KMS-11 (cell line): ENCODE results near the gene SORD.
"Not testable (repeated sequence)": the region's sequence is repeated elsewhere in the genome, so short reads cannot be mapped to it uniquely, and the experiment has no call there.

Experiments used
- H2AFZ ChIP-seq: fragments of 200-600 bp; sonication (generic); 2 replicates; pipeline ENCODE4 v1.6.1; 2016; ENCODE audit warnings: antibody characterized with exemption, mixed run types, low read depth
- H3K27ac ChIP-seq: fragments of 200-600 bp; sonication (generic); 2 replicates; pipeline ENCODE4 v1.6.1; 2016; ENCODE audit warnings: mild to moderate bottlenecking, mixed run types
- H3K27me3 ChIP-seq: fragments of 200-600 bp; sonication (generic); 2 replicates; pipeline ENCODE4 v1.6.1; 2017; ENCODE audit warnings: mild to moderate bottlenecking, low read depth, mixed run types, moderate library complexity; ENCODE audit not compliant: insufficient read depth
- H3K36me3 ChIP-seq: fragments of 200-600 bp; sonication (generic); 2 replicates; pipeline ENCODE4 v1.6.1; 2017; ENCODE audit warnings: mild to moderate bottlenecking, mixed run types; ENCODE audit not compliant: insufficient read depth
- H3K4me1 ChIP-seq: fragments of 200-600 bp; sonication (generic); 2 replicates; pipeline ENCODE4 v1.6.1; 2016; ENCODE audit warnings: mild to moderate bottlenecking, low read depth, mixed run types; ENCODE audit not compliant: poor library complexity, severe bottlenecking
- H3K4me2 ChIP-seq: fragments of 200-600 bp; sonication (generic); 2 replicates; pipeline ENCODE4 v1.7.0; 2016; ENCODE audit warnings: mild to moderate bottlenecking, mixed run types
- H3K4me3 ChIP-seq: fragments of 200-600 bp; sonication (generic); IDR thresholded peaks from 2 replicates; pipeline ENCODE4 v1.6.1; 2017; ENCODE audit warnings: low read depth, low read length, mixed read lengths; ENCODE audit not compliant: insufficient read depth
- H3K79me2 ChIP-seq: fragments of 200-600 bp; sonication (generic); 2 replicates; pipeline ENCODE4 v1.6.1; 2016; ENCODE audit warnings: low read depth, mixed run types; ENCODE audit not compliant: insufficient read depth
- H3K9ac ChIP-seq: fragments of 200-600 bp; sonication (generic); 2 replicates; pipeline ENCODE4 v1.6.1; 2016; ENCODE audit warnings: mild to moderate bottlenecking, mixed run types
- H4K20me1 ChIP-seq: fragments of 200-600 bp; sonication (generic); 2 replicates; pipeline ENCODE4 v1.6.1; 2016; ENCODE audit warnings: mild to moderate bottlenecking, mixed run types; ENCODE audit not compliant: insufficient read depth
- TF ChIP-seq, protein P1 (sequence below): fragments of 200-600 bp; sonication (generic); conservative IDR thresholded peaks from 2 replicates; pipeline ENCODE4 v1.6.1; 2017; ENCODE audit warnings: low read depth, mild to moderate bottlenecking, antibody characterized with exemption, low read length, moderate library complexity, mixed read lengths

SORD gene

DNA sequence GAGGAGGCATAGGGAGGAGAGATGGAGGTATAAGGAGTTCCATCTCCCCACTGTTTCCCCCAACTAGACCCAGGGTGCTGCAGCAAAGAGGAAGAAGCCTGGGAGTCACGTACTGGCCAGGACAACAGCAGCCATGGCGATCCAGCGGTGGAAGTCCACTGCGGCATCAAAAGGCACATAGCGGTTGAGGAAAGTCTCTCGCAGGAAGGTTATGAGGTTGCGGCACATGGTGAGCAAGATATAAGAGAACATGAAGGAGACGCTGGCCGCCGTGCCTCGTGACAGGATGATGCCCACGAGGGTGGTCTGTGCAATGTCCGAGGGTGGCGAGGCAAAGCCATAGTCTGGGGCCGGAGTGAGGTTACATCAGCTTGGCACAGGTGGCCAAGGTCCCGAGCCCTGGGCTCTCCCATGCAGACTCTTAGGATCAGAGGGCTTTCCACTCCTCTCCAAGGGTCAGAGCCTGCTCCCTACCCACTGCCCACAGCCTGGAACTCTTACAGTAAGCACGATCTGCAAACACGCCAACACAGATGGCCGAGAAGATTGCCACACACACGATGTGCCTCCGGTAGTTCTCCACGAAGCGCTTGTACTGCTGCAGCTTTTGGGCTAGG lies 76.7 kb downstream of the SORD start:
- Histone ChIP-seq H3K4me2 (no peak overlapping the region), H4K20me1 (no peaks in the 10 kb centered on the region), H3K27me3 (no peaks in the 10 kb centered on the region), H3K36me3 (no peaks in the 10 kb centered on the region), H3K79me2 (no peaks in the 10 kb centered on the region), H3K9ac (no peak overlapping the region), H2AFZ (no peak overlapping the region), H3K4me1 (no peaks in the 10 kb centered on the region), H3K27ac (no peak overlapping the region), H3K4me3 (no peak overlapping the region)
- TF ChIP-seq, protein P1, sequence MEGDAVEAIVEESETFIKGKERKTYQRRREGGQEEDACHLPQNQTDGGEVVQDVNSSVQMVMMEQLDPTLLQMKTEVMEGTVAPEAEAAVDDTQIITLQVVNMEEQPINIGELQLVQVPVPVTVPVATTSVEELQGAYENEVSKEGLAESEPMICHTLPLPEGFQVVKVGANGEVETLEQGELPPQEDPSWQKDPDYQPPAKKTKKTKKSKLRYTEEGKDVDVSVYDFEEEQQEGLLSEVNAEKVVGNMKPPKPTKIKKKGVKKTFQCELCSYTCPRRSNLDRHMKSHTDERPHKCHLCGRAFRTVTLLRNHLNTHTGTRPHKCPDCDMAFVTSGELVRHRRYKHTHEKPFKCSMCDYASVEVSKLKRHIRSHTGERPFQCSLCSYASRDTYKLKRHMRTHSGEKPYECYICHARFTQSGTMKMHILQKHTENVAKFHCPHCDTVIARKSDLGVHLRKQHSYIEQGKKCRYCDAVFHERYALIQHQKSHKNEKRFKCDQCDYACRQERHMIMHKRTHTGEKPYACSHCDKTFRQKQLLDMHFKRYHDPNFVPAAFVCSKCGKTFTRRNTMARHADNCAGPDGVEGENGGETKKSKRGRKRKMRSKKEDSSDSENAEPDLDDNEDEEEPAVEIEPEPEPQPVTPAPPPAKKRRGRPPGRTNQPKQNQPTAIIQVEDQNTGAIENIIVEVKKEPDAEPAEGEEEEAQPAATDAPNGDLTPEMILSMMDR = no peak

DNA sequence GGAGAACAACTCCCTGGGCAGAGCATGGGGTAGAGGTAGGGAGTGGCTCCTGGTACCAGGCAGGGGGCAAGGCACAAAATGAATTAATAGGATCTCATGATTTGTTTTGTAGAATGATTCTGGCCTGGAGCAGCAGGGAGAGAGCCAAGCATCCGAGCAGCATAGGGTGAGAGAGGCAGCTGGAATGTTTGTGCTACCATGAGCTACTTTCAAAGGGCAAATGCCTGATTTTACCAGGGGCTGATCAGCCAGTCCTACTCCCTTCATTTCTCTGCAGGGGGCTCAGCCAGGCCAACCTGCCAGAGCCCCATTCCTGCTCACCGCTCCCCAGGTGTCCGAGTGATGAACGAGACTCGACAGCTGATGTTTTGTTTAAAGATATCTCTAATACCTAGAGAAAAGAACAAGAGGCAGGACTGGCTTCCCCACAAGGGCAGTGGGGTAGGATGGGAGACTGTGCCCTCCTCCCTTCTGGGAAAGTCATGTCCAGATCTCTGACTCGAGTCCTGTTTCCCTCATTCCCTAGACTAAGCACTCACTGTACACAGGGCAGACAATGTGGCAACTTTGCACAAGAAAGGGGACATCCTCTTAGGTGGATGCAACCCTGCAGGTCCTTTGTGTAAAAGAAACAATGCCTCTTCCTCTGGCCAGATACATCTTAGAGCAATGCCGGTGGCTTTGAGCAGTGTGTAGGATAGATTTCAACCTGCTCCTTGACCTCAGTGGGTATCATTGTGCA lies 78.1 kb downstream of the SORD start:
- Histone ChIP-seq H3K4me2 (no peak overlapping the region), H3K9ac (no peak overlapping the region), H3K36me3 (no peaks in the 10 kb centered on the region), H3K27me3 (no peaks in the 10 kb centered on the region), H3K4me1 (no peaks in the 10 kb centered on the region), H4K20me1 (no peaks in the 10 kb centered on the region), H3K27ac (no peak overlapping the region), H3K4me3 (no peak overlapping the region), H2AFZ (no peak overlapping the region), H3K79me2 (no peaks in the 10 kb centered on the region)
- TF ChIP-seq, protein P1 = no peak

DNA sequence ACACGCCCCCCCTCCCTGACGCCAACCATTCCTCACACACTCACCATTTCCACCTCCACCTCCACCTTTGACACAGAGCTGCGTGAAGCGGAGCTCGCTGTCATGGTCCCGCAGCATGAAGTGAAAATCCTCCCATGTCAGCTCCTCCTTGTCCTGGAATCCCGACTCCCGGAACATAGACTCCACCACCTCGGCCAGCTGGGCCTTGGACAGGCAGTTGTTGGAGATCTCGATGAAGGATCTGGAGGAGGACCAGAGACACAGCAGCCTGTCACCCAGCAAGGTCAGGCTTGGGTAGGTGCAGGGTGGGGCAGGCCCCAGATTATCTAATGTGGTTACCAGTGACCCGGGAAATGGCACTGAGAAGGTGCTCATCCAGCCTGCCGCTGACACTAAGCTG lies 78.8 kb downstream of the SORD start:
- H3K4me1 ChIP-seq = no peaks in the 10 kb centered on the region
- TF ChIP-seq, protein P1 = no peak
- no peaks in the 10 kb centered on the region for H3K36me3 ChIP-seq
- no peak overlapping the region for H3K4me2 ChIP-seq
- no peaks in the 10 kb centered on the region for H3K79me2 ChIP-seq
- no peaks in the 10 kb centered on the region for H3K27me3 ChIP-seq
- no peak overlapping the region for H2AFZ ChIP-seq
- no peak overlapping the region for H3K4me3 ChIP-seq
- no peaks in the 10 kb centered on the region for H4K20me1 ChIP-seq
- no peak overlapping the region for H3K9ac ChIP-seq
- H3K27ac ChIP-seq = no peak overlapping the region

DNA sequence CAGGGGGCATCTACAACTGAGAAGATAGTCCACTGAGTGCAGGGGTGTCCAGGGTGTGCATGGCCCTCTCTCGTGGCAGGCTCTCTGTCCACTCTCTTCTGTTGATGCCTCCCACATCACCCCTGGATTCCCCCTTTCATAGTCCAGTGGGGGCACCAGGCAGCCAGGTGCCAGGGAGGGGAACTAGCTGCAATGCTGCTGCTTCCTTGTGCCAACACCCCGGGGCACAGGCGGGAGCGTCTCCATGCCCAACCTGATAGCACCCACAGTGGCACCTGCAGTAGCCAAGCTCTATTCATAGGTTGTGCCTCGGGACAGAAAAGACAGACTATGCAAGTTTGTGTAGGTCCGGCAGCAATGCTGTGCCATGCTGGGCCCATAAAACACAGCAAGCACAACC lies 79.2 kb downstream of the SORD start:
- H3K36me3 ChIP-seq = no peaks in the 10 kb centered on the region
- no peaks in the 10 kb centered on the region for H3K27me3 ChIP-seq
- TF ChIP-seq, protein P1 = no peak
- no peaks in the 10 kb centered on the region for H3K79me2 ChIP-seq
- no peak overlapping the region for H3K4me2 ChIP-seq
- H4K20me1 ChIP-seq = no peaks in the 10 kb centered on the region
- H3K9ac ChIP-seq = no peak overlapping the region
- H3K4me3 ChIP-seq = no peak overlapping the region
- H2AFZ ChIP-seq = no peak overlapping the region
- no peak overlapping the region for H3K27ac ChIP-seq
- no peaks in the 10 kb centered on the region for H3K4me1 ChIP-seq

DNA sequence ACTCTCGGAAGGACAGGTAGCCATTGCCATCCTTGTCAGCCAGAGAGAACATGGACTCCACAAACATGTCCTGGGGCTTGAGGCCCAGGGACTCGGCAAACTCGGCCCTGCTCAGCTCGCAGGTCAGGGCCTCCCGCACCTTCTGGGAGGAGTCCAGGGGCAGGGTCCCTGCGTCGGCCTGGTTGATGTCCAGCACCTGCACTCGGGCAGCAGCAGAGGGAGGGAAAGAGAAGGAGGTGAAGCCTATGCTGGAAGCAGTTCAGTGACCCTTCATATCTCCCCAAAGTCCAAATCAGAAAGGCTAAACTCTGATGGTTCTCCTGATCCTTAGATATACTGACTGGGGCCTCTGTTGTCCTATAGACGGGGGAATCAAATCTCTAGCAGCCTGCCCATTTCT lies 81.2 kb downstream of the SORD start:
- not testable (repeated sequence) for H3K9ac ChIP-seq, H3K27ac ChIP-seq, H3K4me3 ChIP-seq, H3K36me3 ChIP-seq, H3K27me3 ChIP-seq, H4K20me1 ChIP-seq, H3K4me1 ChIP-seq, H3K4me2 ChIP-seq, H3K79me2 ChIP-seq, H2AFZ ChIP-seq
